A549 (cell line): ENCODE data around the gene OSBPL3. TPM values are rescaled to one million over a fixed set of nuclear protein-coding genes. Genes with fewer than 3 reads are reported as not detected.
A peak's percentile ranks its signal among the peaks of the same experiment; 100 is the strongest.

Experiments used
- ATAC-seq, 2 experiments: fragments of 200-7000 bp in 1 of 2; fragments of >200 bp in 1 of 2; cut with Nextera tagmentation in 1 of 2; cut with Tn5 transposase in 1 of 2; 3 replicates each; pipeline versions ENCODE4 v1.8.0 to v1.9.1; 2018 to 2020; ENCODE audit warnings: mild to moderate bottlenecking in 1 of 2, moderate library complexity in 1 of 2
- CTCF ChIA-PET: fragments of 300-600 bp; sonication (Branson Sonifier 250); formaldehyde crosslinking; extraction: SDS; loops from one replicate; lab custom pipeline; 2021; ENCODE audit warnings: antibody characterized with exemption, inconsistent platforms; lab: Yijun Ruan, JAX
- POLR2A ChIA-PET: fragments of 350-600 bp; formaldehyde crosslinking; extraction: SDS; loops from one replicate; lab custom pipeline; 2021; ENCODE audit warnings: antibody characterized with exemption, inconsistent platforms; lab: Yijun Ruan, JAX
- DNase-seq, 2 experiments: peaks; one replicate each; pipeline versions ENCODE4 v3.0.0 to v3.0.0-alpha.2; 2011 to 2016; ENCODE audit warnings: low read depth in 1 of 2, low spot score in 1 of 2
- FAIRE-seq: peaks from 2 replicates; lab custom pipeline; 2011; peaks lifted over from hg19 to GRCh38; lab: Jason Lieb, UNC
- H3K27ac ChIP-seq, 2 experiments: fragments of >200 bp; sonication (Bioruptor Twin); formaldehyde crosslinking; 3 replicates each; pipeline ENCODE4 v1.5.1; 2016 to 2017
- H3K4me1 ChIP-seq: fragments of >200 bp; sonication (Bioruptor Twin); formaldehyde crosslinking; 3 replicates; pipeline ENCODE4 v1.6.1; 2016
- H3K4me2 ChIP-seq: fragments of >200 bp; sonication (Bioruptor Twin); formaldehyde crosslinking; 3 replicates; pipeline ENCODE4 v1.6.1; 2016
- H3K4me3 ChIP-seq: fragments of >200 bp; sonication (Bioruptor Twin); formaldehyde crosslinking; 3 replicates; pipeline ENCODE4 v1.5.1; 2016
- H3K9me3 ChIP-seq: fragments of >200 bp; sonication (Bioruptor Twin); formaldehyde crosslinking; 3 replicates; pipeline ENCODE4 v1.6.1; 2016
- ATOH8 ChIP-seq: fragments of 250-450 bp; sonication (Bioruptor Pico); IDR thresholded peaks from 2 replicates; pipeline ENCODE4 v1.5.0; 2020; ENCODE audit warnings: low read depth, mild to moderate bottlenecking, moderate library complexity
- CEBPB ChIP-seq, 2 experiments: fragments of >200 bp in 1 of 2; sonication (Bioruptor Twin) in 1 of 2; formaldehyde crosslinking in 1 of 2; IDR thresholded peaks; 2 replicates each; pipeline ENCODE4 v1.6.1; 2012 to 2016
- EHMT2 ChIP-seq: fragments of 200-600 bp; sonication (generic); IDR thresholded peaks from 2 replicates; pipeline ENCODE4 v1.6.1; 2016; ENCODE audit warnings: antibody characterized with exemption, low read depth, mild to moderate bottlenecking, moderate library complexity
- ESRRA ChIP-seq: fragments of 150-350 bp; IDR thresholded peaks from 2 replicates; pipeline ENCODE4 v1.6.1; 2014; ENCODE audit warnings: mild to moderate bottlenecking, low read length, borderline replicate concordance
- FOSB ChIP-seq: fragments of 250-450 bp; sonication (Bioruptor Pico); IDR thresholded peaks from 2 replicates; pipeline ENCODE4 v1.5.0; 2020; ENCODE audit warnings: mild to moderate bottlenecking, moderate library complexity
- FOSL2 ChIP-seq, 2 experiments: fragments of 450-650 bp in 1 of 2; fragments of >200 bp in 1 of 2; sonication (Bioruptor Twin) in 1 of 2; formaldehyde crosslinking; IDR thresholded peaks; 2 replicates each; pipeline versions ENCODE4 v1.5.0 to v1.6.1; 2016 to 2020; ENCODE audit warnings: mild to moderate bottlenecking in 1 of 2, moderate library complexity in 1 of 2
- HEYL ChIP-seq: fragments of 250-450 bp; sonication (Bioruptor Pico); IDR thresholded peaks from 2 replicates; pipeline ENCODE4 v1.8.0; 2021; ENCODE audit warnings: mild to moderate bottlenecking, moderate library complexity
- HOXB13 ChIP-seq: fragments of 250-450 bp; sonication (Bioruptor Pico); IDR thresholded peaks from 2 replicates; pipeline ENCODE4 v1.5.0; 2020; ENCODE audit warnings: low read depth, mild to moderate bottlenecking, moderate library complexity
- JUN ChIP-seq, 2 experiments: fragments of >200 bp; sonication (Bioruptor Twin); formaldehyde crosslinking; IDR thresholded peaks; 2 replicates in 1 of 2; 3 replicates in 1 of 2; pipeline ENCODE4 v1.6.1; 2016 to 2017
- JUNB ChIP-seq: fragments of >200 bp; sonication (Bioruptor Twin); formaldehyde crosslinking; IDR thresholded peaks from 2 replicates; pipeline ENCODE4 v1.6.1; 2016
- KDM1A ChIP-seq: fragments of 200-600 bp; sonication (generic); IDR thresholded peaks from 2 replicates; pipeline ENCODE4 v1.6.1; 2016; ENCODE audit warnings: low read depth, mild to moderate bottlenecking
- MAFK ChIP-seq: fragments of 450-650 bp; IDR thresholded peaks from 2 replicates; pipeline ENCODE4 v1.6.1; 2014; ENCODE audit not compliant: partially characterized antibody
- MAX ChIP-seq: IDR thresholded peaks from 2 replicates; pipeline ENCODE4 v1.6.1; 2012
- MYC ChIP-seq: IDR thresholded peaks from 2 replicates; pipeline ENCODE4 v1.6.1; 2012; ENCODE audit warnings: mild to moderate bottlenecking, inconsistent platforms, low read length, improper control_type of control experiment, borderline replicate concordance
- NPAS2 ChIP-seq: fragments of 250-450 bp; sonication (Bioruptor Pico); IDR thresholded peaks from 2 replicates; pipeline ENCODE4 v1.8.0; 2022; ENCODE audit warnings: mild to moderate bottlenecking, moderate library complexity, borderline replicate concordance
- PBX3 ChIP-seq: IDR thresholded peaks from 2 replicates; pipeline ENCODE4 v1.6.1; 2012
- PHF8 ChIP-seq: fragments of 200-600 bp; sonication (generic); IDR thresholded peaks from 2 replicates; pipeline ENCODE4 v1.6.1; 2016; ENCODE audit warnings: low read depth, mild to moderate bottlenecking, antibody characterized with exemption, moderate library complexity, borderline replicate concordance
- POLR2A ChIP-seq: IDR thresholded peaks from 2 replicates; pipeline ENCODE4 v1.6.1; 2012; ENCODE audit warnings: mild to moderate bottlenecking, low read length
- POLR2AphosphoS2 ChIP-seq: conservative IDR thresholded peaks from 2 replicates; pipeline ENCODE4 v1.6.1; 2012; ENCODE audit warnings: low read length, improper control_type of control experiment, inconsistent platforms
- RAD21 ChIP-seq, 2 experiments: fragments of >200 bp in 1 of 2; sonication (Bioruptor Twin) in 1 of 2; formaldehyde crosslinking in 1 of 2; IDR thresholded peaks in 1 of 2; conservative IDR thresholded peaks in 1 of 2; 2 replicates in 1 of 2; 3 replicates in 1 of 2; pipeline ENCODE4 v1.6.1; 2012 to 2018; ENCODE audit warnings: inconsistent platforms in 1 of 2
- RARB ChIP-seq: fragments of 250-450 bp; sonication (Bioruptor Pico); IDR thresholded peaks from 2 replicates; pipeline ENCODE4 v1.8.0; 2021; ENCODE audit warnings: mild to moderate bottlenecking, moderate library complexity
- RCOR1 ChIP-seq: fragments of 150-350 bp; IDR thresholded peaks from 2 replicates; pipeline ENCODE4 v1.6.1; 2014; ENCODE audit warnings: antibody characterized with exemption, low read length, low read depth
- RFX5 ChIP-seq: fragments of 450-650 bp; IDR thresholded peaks from 2 replicates; pipeline ENCODE4 v1.7.1; 2014; ENCODE audit warnings: antibody characterized with exemption, mild to moderate bottlenecking, moderate library complexity
- RNF2 ChIP-seq: fragments of 200-600 bp; sonication (generic); IDR thresholded peaks from 2 replicates; pipeline ENCODE4 v1.6.1; 2016; ENCODE audit warnings: low read depth, mild to moderate bottlenecking, antibody characterized with exemption, moderate library complexity, borderline replicate concordance
- SMC3 ChIP-seq: fragments of >200 bp; sonication (Bioruptor Twin); formaldehyde crosslinking; IDR thresholded peaks from 3 replicates; pipeline ENCODE4 v1.6.1; 2018; ENCODE audit warnings: inconsistent platforms
- SREBF2 ChIP-seq: fragments of 450-650 bp; IDR thresholded peaks from 2 replicates; pipeline ENCODE4 v1.6.1; 2014; ENCODE audit warnings: mild to moderate bottlenecking, moderate library complexity
- TFCP2L1 ChIP-seq: fragments of 250-450 bp; sonication (Bioruptor Pico); IDR thresholded peaks from 2 replicates; pipeline ENCODE4 v1.5.0; 2021; ENCODE audit warnings: mild to moderate bottlenecking
- TP53 ChIP-seq: fragments of 250-450 bp; sonication (Bioruptor Pico); IDR thresholded peaks from 2 replicates; pipeline ENCODE4 v1.5.0; 2021; ENCODE audit warnings: mild to moderate bottlenecking, moderate library complexity
- ZC3H11A ChIP-seq: fragments of 450-650 bp; IDR thresholded peaks from 2 replicates; pipeline ENCODE4 v1.6.1; 2014; ENCODE audit warnings: antibody characterized with exemption, mild to moderate bottlenecking
- ZSCAN20 ChIP-seq: fragments of 250-450 bp; sonication (Bioruptor Pico); IDR thresholded peaks from 2 replicates; pipeline ENCODE4 v1.8.0; 2022; ENCODE audit warnings: mild to moderate bottlenecking, moderate library complexity
- WGBS: methylation state at CpG from one replicate; pipeline ENCODE4 v1.1.6; 2017; ENCODE audit errors: missing lambda C conversion rate; 5-methylcytosine and 5-hydroxymethylcytosine counted together
- polyA plus RNA-seq, 4 experiments: library from polyadenylated mRNA; depleted of rRNA in 3 of 4; stranded (reverse); fragments of >200 nt; fragmentation: RNase III in 1 of 4; extraction: RNeasy Plus Mini Kit Qiagen cat#74134 plus additional on column Dnase treatment in 1 of 4; gene quantifications; 2 replicates in 3 of 4; 3 replicates in 1 of 4; pipeline ENCODE4 v1.2.3, GENCODE V29; 2011 to 2017

OSBPL3 gene
- polyA plus RNA-seq, 2 of the 4 experiments (the other 2 are of a cell fraction): 10.9 to 17.4 TPM

- no peak overlapping the region for H3K27ac ChIP-seq
- FAIRE-seq: no peak
- no peak overlapping the region for H3K4me2 ChIP-seq
- no peak for ATAC-seq
- H3K4me3 ChIP-seq: no peak overlapping the region
- WGBS: 97% methylated on average over 2 of the region's 2 CpGs
- POLR2A ChIA-PET: no interaction called here
- H3K4me1 ChIP-seq: peaks cover 6% of the 10 kb centered on the region; the same call in 2 of the 3 replicates
- CTCF ChIA-PET: interaction anchor here (1.2 to 1.5 kb wide), 3 partner anchors 12 to 151 kb away, joined by 3 to 5 read pairs (median 3); no protein-coding TSS in a partner anchor
- no peaks in the 10 kb centered on the region for H3K9me3 ChIP-seq
- TF ChIP-seq RAD21 (conservative IDR thresholded peaks at IDR 0.05 in 1 of 2, IDR thresholded peaks at IDR 0.05 in 1 of 2): no peak
- TF ChIP-seq MAFK: peak; percentile 88
- no peak for TF ChIP-seq HOXB13 (CRISPR knock-in tag)
- DNase-seq: no peak
Observed at GRCh38 chr7:24963218-24963617, 16.8 kb downstream of the OSBPL3 start.

- POLR2A ChIA-PET: no interaction called here
- H3K9me3 ChIP-seq: no peaks in the 10 kb centered on the region
Observed at GRCh38 chr7:24962418-24962962, 17.5 kb downstream of the OSBPL3 start.

GRCh38 chr7:24959735-24960485 lies 20.1 kb downstream of the OSBPL3 start:
- Histone ChIP-seq H3K4me3 (no peak overlapping the region), H3K4me1 (peaks cover 9% of the 10 kb centered on the region; the same call in 2 of the 3 replicates)
- 89% methylated on average over 6 of the region's 6 CpGs for WGBS
- CTCF ChIA-PET: interaction anchor here (1.5 kb wide), 1 partner anchor 21 kb away, joined by 4 read pairs; the partner anchor contains the start of gene OSBPL3
- no peak for ATAC-seq
- TF ChIP-seq RCOR1 (no peak), KDM1A (no peak), FOSB (CRISPR knock-in tag) (no peak), CEBPB (IDR thresholded peaks at IDR 0.05) (no peak), JUNB (no peak), RNF2 (no peak), NPAS2 (CRISPR knock-in tag) (no peak), ZSCAN20 (CRISPR knock-in tag) (no peak), PBX3 (no peak), ESRRA (no peak)
- TF ChIP-seq, all 56 proteins: peak for 0
- no peak for DNase-seq
- no peaks in the 10 kb centered on the region for H3K9me3 ChIP-seq
- H3K4me2 ChIP-seq: no peak overlapping the region
- POLR2A ChIA-PET: no interaction called here
- no peak overlapping the region for H3K27ac ChIP-seq
- no peak for FAIRE-seq

More at GRCh38 chr7:24962418-24962962, 17.5 kb downstream of the OSBPL3 start:
- H3K27ac ChIP-seq: no peak overlapping the region
- H3K4me1 ChIP-seq: peaks cover 6% of the 10 kb centered on the region; the same call in 2 of the 3 replicates
- CTCF ChIA-PET: interaction anchor here (1.2 to 1.5 kb wide), 3 partner anchors 13 to 150 kb away, joined by 3 to 5 read pairs (median 3); no protein-coding TSS in a partner anchor
- no peak for DNase-seq
- H3K4me2 ChIP-seq: no peak overlapping the region
- TF ChIP-seq PHF8 (no peak), MYC (no peak), ATOH8 (no peak), JUN (IDR thresholded peaks at IDR 0.05) (no peak), EHMT2 (no peak), RARB (CRISPR knock-in tag) (no peak), POLR2A (no peak), MAX (no peak), TFCP2L1 (no peak), HEYL (CRISPR knock-in tag) (no peak), POLR2AphosphoS2 (no peak), SMC3 (no peak), RFX5 (no peak), HOXB13 (CRISPR knock-in tag) (no peak), MAFK (no peak), SREBF2 (no peak), TP53 (CRISPR knock-in tag) (no peak), ZC3H11A (no peak), FOSL2 (IDR thresholded peaks at IDR 0.05) (no peak), FOSL2 (CRISPR knock-in tag; IDR thresholded peaks at IDR 0.05) (no peak), RCOR1 (no peak)
- TF ChIP-seq, all 56 proteins: peak for 0
- H3K4me3 ChIP-seq: no peak overlapping the region
- FAIRE-seq: no peak
- 69% methylated on average over 4 of the region's 4 CpGs for WGBS
- ATAC-seq: no peak
